Effector memory CD8-positive, alpha-beta T cell (primary cell): ENCODE data around the gene PDE6A.

ENCODE experiments used
- ATAC-seq: fragments of 150-1000 bp; cut with Tn5 transposase; replicated peaks from 2 replicates; pipeline ENCODE4 v1.10.0; 2021; ENCODE audit warnings: mild to moderate bottlenecking, moderate library complexity
- DNase-seq, 3 experiments: peaks; one replicate each; pipeline ENCODE4 v3.0.0; 2021
- H3K27ac Mint-ChIP-seq, 2 donors: one replicate each; pipeline ENCODE4 v1.8.0; 2022; ENCODE audit warnings: mild to moderate bottlenecking in 2 of 2, mixed read lengths in 2 of 2, moderate library complexity in 2 of 2
- H3K27me3 Mint-ChIP-seq, 2 donors: one replicate each; pipeline ENCODE4 v1.8.0; 2022; ENCODE audit warnings: mixed read lengths in 2 of 2
- H3K36me3 Mint-ChIP-seq: one replicate; pipeline ENCODE4 v1.8.0; 2022; ENCODE audit warnings: mild to moderate bottlenecking, moderate library complexity, mixed read lengths; ENCODE audit not compliant: insufficient read depth
- H3K4me1 Mint-ChIP-seq, 2 donors: one replicate each; pipeline ENCODE4 v1.8.0; 2022; ENCODE audit warnings: low read depth in 2 of 2, mixed read lengths in 2 of 2
- H3K4me3 Mint-ChIP-seq, 2 donors: one replicate each; pipeline ENCODE4 v1.8.0; 2022; ENCODE audit warnings: mild to moderate bottlenecking in 2 of 2, mixed read lengths in 2 of 2, moderate library complexity in 2 of 2
- H3K9me3 Mint-ChIP-seq, 2 donors: one replicate each; pipeline ENCODE4 v1.8.0; 2022; ENCODE audit warnings: mixed read lengths in 2 of 2

PDE6A gene

GRCh38 chr5:149930749-149931574 lies 13.6 kb downstream of the PDE6A start:
- Mint-ChIP-seq H3K27me3 (peaks cover 21 to 39% of the 10 kb centered on the region in 2 donors), H3K4me3 (no peak overlapping the region), H3K27ac (no peak overlapping the region), H3K4me1 (no peaks in the 10 kb centered on the region), H3K36me3 (no peaks in the 10 kb centered on the region), H3K9me3 (no peaks in the 10 kb centered on the region)
- ATAC-seq (no peak), DNase-seq (no peak)

GRCh38 chr5:149930043-149930748 lies 14.4 kb downstream of the PDE6A start:
- Mint-ChIP-seq H3K4me3 (no peak overlapping the region), H3K27ac (no peak overlapping the region), H3K9me3 (no peaks in the 10 kb centered on the region), H3K27me3 (peaks cover 21 to 39% of the 10 kb centered on the region in 2 donors), H3K36me3 (no peaks in the 10 kb centered on the region), H3K4me1 (no peaks in the 10 kb centered on the region)
- DNase-seq (no peak), ATAC-seq (no peak)

- Mint-ChIP-seq H3K27ac (no peak overlapping the region), H3K36me3 (no peaks in the 10 kb centered on the region), H3K9me3 (no peaks in the 10 kb centered on the region), H3K4me3 (no peak overlapping the region), H3K4me1 (no peaks in the 10 kb centered on the region), H3K27me3 (peaks cover 0 to 11% of the 10 kb centered on the region in 2 donors)
- ATAC-seq (no peak), DNase-seq (no peak)
Measured at GRCh38 chr5:149924486-149924885, 20.1 kb downstream of the PDE6A start.

- no peaks in the 10 kb centered on the region for H3K36me3 Mint-ChIP-seq
- H3K4me1 Mint-ChIP-seq = no peaks in the 10 kb centered on the region
- H3K4me3 Mint-ChIP-seq = no peak overlapping the region
- no peaks in the 10 kb centered on the region for H3K9me3 Mint-ChIP-seq
- ATAC-seq (no peak), DNase-seq (no peak)
- H3K27me3 Mint-ChIP-seq = peaks cover 4 to 5% of the 10 kb centered on the region in 2 donors
- H3K27ac Mint-ChIP-seq = no peak overlapping the region
Measured at GRCh38 chr5:149922950-149923349, 21.6 kb downstream of the PDE6A start.

- Mint-ChIP-seq H3K27me3 (peaks cover 9 to 10% of the 10 kb centered on the region in 2 donors), H3K9me3 (no peaks in the 10 kb centered on the region), H3K36me3 (no peaks in the 10 kb centered on the region), H3K4me1 (no peaks in the 10 kb centered on the region), H3K4me3 (no peak overlapping the region), H3K27ac (no peak overlapping the region)
- ATAC-seq (no peak), DNase-seq (no peak)
Measured at GRCh38 chr5:149921597-149921996, 23.0 kb downstream of the PDE6A start.

DNA sequence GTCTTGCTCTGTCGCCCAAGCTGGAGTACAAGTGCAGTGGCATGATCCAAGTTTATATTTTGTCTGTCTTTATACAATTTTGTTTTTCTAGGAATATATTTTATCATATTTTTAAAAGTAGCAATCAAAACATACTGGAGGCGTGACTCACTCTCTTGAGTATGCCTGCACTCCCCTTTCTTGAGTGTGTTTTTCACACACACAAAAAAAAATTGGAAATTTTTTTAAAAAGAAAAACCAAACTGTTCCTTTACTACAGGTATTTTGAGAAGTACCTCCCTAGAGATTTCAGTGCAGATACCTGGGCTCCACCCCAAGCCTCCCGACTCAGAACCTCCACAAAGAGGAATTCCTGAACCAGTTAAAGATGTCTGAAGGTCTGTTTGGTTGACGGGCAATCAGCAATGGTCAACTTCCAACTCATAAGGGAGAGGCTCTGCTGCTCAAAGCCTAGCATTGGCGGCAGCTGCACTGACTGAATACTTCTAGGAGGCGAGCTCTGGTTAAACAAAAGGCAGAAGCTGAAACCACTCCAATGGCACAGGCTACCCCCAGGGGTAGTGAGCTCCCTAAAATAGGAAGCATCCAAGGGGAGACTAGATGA lies 27.4 kb downstream of the PDE6A start:
- no peaks in the 10 kb centered on the region for H3K4me1 Mint-ChIP-seq
- H3K36me3 Mint-ChIP-seq = no peaks in the 10 kb centered on the region
- H3K27ac Mint-ChIP-seq = no peak overlapping the region
- H3K4me3 Mint-ChIP-seq = no peak overlapping the region
- DNase-seq (no peak), ATAC-seq (no peak)
- H3K9me3 Mint-ChIP-seq = no peaks in the 10 kb centered on the region
- peaks cover 16 to 24% of the 10 kb centered on the region in 2 donors for H3K27me3 Mint-ChIP-seq

DNA sequence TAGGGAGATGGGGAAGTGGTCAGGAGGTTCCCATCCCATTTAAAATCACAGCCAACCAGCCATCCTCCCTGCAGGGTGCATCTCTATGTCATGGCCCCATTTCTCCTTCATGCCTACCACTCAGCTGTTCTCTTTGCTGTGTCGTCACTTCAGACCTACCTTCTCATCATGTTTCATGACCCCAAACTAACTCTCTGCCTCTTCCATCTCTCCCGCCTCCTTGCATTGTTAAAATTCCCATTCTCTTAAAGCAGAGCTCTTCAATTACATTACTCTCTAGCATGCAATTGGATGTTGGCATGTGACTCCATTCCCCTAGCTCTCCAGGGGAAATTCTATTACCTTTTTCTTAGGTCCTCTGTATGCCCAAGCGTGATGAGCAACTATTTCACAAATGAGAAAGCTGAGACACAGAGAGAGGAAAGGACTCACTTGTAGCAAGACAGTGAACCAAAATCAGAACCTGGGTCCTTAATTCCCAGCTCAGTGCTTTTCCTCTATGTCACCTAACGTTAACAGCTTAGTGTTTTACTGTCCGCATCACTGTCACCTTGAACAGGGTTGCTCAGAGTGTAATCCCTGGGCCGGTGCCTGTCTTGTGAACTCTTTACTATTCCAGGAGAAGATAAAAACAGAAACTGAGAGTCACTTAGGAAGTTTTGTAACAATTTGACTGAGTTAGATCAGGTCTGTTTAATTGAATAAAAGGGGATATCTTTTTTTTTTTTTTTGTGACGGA lies 28.1 kb downstream of the PDE6A start:
- H3K27me3 Mint-ChIP-seq = peaks cover 22 to 27% of the 10 kb centered on the region in 2 donors
- no peak for ATAC-seq

DNA sequence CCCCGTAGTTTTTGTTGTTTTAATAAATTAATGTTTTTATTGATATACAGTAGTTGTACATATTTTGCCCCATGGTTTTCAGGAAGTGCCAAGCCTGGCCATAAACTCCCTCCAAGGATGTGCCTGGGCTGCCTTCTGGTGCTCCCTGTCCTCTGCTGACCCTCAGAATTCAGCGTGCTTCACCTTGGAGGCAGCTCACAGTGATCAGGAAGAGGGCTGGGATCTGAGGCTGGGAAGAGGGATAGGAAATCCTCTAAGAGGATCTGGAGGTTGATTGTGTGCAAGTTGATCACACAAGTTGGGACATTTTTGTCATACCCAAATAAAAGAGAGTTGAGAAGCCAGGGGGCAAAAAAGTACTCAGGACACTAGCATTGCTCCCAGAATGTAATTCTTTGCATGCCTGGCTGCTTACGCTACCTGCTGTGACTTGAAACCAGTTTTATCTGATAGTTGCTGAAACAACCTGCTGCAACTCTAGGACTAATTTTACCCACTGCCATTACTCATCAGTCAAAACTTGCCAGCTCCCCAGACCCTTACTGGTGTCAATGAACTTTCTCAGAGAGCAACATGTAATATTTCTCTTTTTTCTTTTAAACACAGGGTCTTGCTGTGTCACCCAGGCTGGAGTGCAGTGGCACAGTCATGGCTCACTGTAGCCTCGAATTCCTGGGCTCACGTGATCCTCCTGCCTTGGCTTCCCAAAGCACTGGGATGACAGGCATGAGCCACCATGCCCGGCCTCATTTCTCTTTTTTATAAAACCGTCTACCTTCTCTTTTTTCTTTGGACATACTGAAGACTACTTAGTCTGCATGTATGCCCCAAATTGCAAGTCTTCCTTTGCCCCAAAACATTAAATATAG lies 29.0 kb downstream of the PDE6A start:
- Mint-ChIP-seq H3K27me3 (peaks cover 29 to 33% of the 10 kb centered on the region in 2 donors), H3K4me3 (no peak overlapping the region), H3K4me1 (no peaks in the 10 kb centered on the region), H3K27ac (no peak overlapping the region), H3K9me3 (no peaks in the 10 kb centered on the region), H3K36me3 (no peaks in the 10 kb centered on the region)
- DNase-seq = no peak
- no peak for ATAC-seq

More for the DNA sequence above, 28.1 kb downstream of the PDE6A start:
- Mint-ChIP-seq H3K27ac (no peak overlapping the region), H3K4me3 (no peak overlapping the region), H3K36me3 (no peaks in the 10 kb centered on the region), H3K4me1 (no peaks in the 10 kb centered on the region), H3K9me3 (no peaks in the 10 kb centered on the region)
- DNase-seq = no peak

DNA sequence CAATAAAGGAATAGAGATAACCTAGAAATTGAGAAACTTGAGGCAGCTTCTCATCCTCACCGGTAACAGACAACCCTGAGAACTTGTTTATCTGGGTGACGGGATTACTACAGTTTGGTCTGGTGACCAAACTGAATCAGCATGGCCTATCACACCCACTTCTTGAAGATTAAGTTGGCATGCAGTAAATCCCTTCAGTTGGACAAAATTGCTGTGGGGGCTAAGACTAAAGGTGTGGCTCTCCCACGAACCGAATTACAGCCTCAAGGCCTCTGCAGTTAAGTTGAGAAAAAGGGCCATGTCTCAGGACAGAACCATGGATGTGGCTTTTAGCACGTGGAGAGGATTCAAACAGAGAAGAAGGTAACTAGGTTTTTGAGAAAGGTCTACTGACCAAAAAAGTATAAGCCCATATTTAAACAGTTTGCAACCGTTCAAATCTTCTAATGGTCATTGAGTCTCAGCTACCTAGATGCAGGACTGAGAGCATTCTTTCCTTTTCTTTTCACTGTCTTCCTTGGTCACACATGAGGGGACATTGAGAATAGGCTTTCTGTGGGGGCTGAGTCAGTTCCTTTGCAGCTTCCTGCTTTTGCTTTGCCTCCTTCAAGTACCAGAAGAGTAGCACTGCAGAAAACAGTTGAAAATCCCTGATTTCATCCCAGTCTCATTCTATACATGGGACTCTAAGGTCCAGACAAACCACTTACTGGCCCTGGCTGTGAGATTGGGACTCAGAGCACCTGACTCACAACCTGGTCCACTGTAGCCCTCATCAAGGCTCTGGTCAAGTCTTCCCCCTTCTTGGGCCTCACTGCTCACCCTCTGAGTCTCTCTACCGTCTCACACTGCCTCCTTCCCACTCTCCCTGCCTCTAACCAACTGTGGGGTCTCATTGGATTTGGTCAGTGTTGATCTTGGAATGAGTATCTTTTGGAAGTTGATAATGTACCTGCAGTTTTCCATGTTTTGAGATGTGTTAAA lies 30.9 kb downstream of the PDE6A start:
- H3K9me3 Mint-ChIP-seq = no peaks in the 10 kb centered on the region
- H3K4me3 Mint-ChIP-seq = no peak overlapping the region
- H3K27me3 Mint-ChIP-seq = peaks cover 39% of the 10 kb centered on the region in 2 donors
- no peak for DNase-seq
- ATAC-seq = no peak
- no peak overlapping the region for H3K27ac Mint-ChIP-seq
- H3K4me1 Mint-ChIP-seq = no peaks in the 10 kb centered on the region
- H3K36me3 Mint-ChIP-seq = no peaks in the 10 kb centered on the region

GRCh38 chr5:149912226-149912871 lies 32.2 kb downstream of the PDE6A start:
- ATAC-seq = no peak
- no peak for DNase-seq
- Mint-ChIP-seq H3K9me3 (no peaks in the 10 kb centered on the region), H3K27ac (no peak overlapping the region), H3K36me3 (no peaks in the 10 kb centered on the region), H3K4me3 (no peak overlapping the region), H3K27me3 (peaks cover 31 to 32% of the 10 kb centered on the region in 2 donors), H3K4me1 (no peaks in the 10 kb centered on the region)

DNA sequence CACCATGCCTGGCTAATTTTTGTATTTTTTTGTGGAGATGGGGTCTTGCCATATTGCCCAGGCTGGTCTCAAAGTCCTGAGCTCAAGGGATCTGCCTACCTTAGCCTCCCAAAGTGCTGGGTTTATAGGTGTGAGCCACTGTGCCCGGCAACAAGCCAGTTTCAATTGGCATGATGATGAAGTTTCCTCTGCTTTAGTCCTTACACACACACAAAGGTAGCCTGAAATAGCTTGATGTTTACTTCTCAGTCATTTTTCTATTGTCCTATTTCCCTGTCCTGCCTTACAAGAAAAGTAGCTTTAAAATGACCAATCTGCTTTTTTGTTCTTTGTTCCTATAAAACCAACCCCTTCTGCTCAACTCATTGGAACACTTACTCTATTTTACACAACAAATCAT lies 33.6 kb downstream of the PDE6A start:
- Mint-ChIP-seq H3K36me3 (no peaks in the 10 kb centered on the region), H3K27ac (no peak overlapping the region), H3K4me3 (no peak overlapping the region), H3K4me1 (no peaks in the 10 kb centered on the region), H3K9me3 (no peaks in the 10 kb centered on the region), H3K27me3 (peaks cover 35 to 41% of the 10 kb centered on the region in 2 donors)
- DNase-seq (no peak), ATAC-seq (no peak)
